Activated T-cell treated with anti-CD3 and anti-CD28 coated beads, Interleukin-2, amount 50 U/mL, for 1 hour (primary cell): ENCODE data around the gene GASK1B.

Experiments
- DNase-seq: peaks from one replicate; pipeline ENCODE4 v3.0.0-alpha.2; 2020

Gene GASK1B

DNA sequence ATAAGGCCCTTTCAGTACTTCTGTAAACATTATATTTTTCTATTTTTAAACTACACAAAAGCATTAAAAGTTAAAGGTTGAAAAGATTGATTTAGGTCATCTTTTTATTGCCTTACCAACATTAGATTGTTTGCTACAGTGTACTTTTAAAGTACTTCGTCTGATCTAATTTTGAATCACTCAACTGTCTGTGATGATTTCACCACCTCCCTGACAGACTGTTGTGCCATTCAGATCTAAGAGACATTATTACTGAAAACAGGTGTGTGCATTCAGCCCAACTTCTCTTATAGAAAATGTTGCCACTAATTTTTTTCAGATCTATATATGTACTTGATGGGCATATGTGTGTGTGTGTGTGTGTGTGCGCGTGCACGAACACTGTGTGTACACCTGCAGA, 39.3 kb downstream of the GASK1B start:
- no peak for DNase-seq

DNA sequence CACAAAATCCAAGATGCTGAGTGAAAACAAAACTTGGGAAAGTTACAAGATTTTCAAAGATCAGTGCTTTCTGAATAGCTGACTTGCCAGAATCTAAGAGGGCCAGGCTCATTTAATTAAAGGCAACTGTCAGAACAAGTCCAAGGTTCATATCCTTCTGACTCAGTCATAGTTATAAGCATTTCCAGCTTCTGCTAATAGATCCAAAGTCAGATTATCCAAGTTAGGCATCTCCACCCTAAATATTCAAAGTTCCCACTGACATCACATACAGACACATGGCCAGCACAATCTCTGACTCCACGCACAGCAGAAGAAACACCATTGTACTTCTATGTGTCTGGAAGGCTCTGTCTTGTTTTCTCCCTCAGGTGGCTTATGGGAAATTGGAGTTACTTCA, 41.8 kb downstream of the GASK1B start:
- DNase-seq, result no peak

DNA sequence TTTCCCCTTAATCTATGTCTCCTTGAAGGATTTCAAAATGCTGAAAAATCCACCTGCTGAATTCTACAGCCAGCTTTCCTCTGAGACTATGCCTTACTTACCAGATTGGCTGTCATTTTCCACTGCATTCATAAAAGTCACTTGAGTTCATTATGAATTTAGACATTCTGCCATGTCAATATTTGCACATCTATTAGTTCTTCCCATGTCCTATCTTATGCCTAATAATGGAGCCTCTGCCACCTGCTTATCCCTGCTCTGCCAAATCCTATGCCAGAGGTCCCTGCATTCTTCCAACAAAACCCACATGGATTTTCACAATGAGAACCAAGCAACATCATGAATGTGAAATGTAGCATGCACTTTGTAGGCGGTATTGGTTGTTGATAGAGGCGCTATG, 42.6 kb downstream of the GASK1B start:
- no peak for DNase-seq

DNA sequence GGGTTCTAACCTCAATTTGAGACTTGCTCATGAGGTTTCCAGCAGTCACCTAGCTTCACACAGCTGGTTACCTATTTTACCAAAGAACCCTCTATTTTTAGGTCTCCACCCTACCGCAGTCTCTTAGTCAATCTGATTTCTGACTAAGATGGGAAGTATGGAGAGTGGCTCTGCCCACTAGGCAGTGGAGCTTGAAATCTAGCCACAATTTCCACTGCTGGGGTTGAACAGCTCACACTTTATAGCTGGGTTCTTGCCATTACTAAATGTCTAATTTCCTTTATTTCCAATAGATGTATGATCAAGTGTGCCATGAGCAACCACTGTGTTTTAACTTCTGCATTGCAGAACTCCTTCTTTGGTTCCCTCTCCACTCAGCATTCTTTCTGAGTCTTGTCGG, 43.1 kb downstream of the GASK1B start:
- DNase-seq, result no peak

DNA sequence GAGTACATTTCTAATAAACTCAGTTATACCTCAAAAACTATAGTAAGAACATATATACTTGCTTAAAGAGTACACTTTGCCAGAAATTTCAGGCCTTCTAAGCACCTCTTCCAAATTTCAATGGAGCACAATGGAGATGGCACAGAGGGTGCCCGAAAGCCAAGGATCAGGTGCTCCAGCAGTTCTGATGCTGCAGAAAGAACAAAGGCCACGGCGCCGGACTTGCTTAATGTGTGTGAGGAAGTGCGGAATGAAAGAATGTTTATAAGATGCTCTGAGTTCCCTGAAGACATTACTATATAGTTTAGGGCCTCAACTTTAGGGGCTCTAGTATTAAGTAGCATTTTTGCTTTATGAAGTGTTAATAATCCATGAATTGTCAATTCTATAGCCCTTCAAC, 44.3 kb downstream of the GASK1B start:
- DNase-seq, result no peak

DNA sequence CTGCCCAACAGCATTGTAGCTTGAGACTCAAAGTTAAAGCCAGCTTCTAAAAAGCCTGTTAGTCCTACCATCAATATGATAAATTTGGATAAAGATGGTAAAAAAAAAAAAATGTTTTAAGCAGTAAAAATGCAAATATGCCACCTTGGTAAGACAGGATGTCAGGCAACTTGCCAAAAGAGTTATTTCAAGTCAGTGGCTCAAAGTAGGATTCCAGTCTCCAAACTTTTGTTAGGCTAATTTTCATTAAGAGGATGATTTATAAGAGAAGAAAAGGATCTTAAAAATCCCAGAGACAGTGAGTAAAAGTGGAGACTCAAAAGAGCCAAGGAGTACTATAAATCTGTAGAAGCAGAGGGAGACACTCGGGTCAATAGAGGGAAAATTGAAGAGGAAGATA, 47.5 kb downstream of the GASK1B start:
- DNase-seq, result no peak
